GM19035 (cell line): Measurements from ENCODE around the gene CNIH1.

Experiments used
- ATAC-seq: cut with Tn5 transposase; IDR thresholded peaks from one replicate; pipeline ENCODE4 v1.9.1; 2021; ENCODE audit not compliant: unreplicated experiment

Gene CNIH1

GRCh38 chr14:54440873-54441868 is at the start of gene CNIH1:
CNIH1 (minus strand) TSS chr14:54441374; CDS start chr14:54441327, 47 bp downstream.
- ATAC-seq = peak; percentile 94

GRCh38 chr14:54490445-54491175 is 49.4 kb upstream of the CNIH1 start:
- ATAC-seq = no peak

- no peak for ATAC-seq
These were observed 48.7 kb upstream of the CNIH1 start for GRCh38 chr14:54489731-54490444.

- no peak for ATAC-seq
These were observed 48.1 kb upstream of the CNIH1 start for GRCh38 chr14:54489318-54489683.

- peak; percentile 93 for ATAC-seq
These were observed 47.6 kb upstream of the CNIH1 start, which contains the start of gene GMFB for GRCh38 chr14:54488646-54489317. GMFB (minus strand) TSS chr14:54488980; CDS start chr14:54488927, 53 bp downstream.

GRCh38 chr14:54488318-54488645 is 47.1 kb upstream of the CNIH1 start:
- ATAC-seq = no peak

- ATAC-seq = no peak
These were observed 46.6 kb upstream of the CNIH1 start for GRCh38 chr14:54487771-54488170.

GRCh38 chr14:54486685-54487084 is 45.5 kb upstream of the CNIH1 start:
- no peak for ATAC-seq

- ATAC-seq = no peak
These were observed 42.7 kb upstream of the CNIH1 start for GRCh38 chr14:54483846-54484245.

GRCh38 chr14:54483073-54483745 is 42.0 kb upstream of the CNIH1 start:
- no peak for ATAC-seq

- ATAC-seq = no peak
These were observed 40.5 kb upstream of the CNIH1 start for GRCh38 chr14:54481695-54482094.

GRCh38 chr14:54480830-54481562 is 39.8 kb upstream of the CNIH1 start:
- ATAC-seq = no peak

- no peak for ATAC-seq
These were observed 37.6 kb upstream of the CNIH1 start for GRCh38 chr14:54478636-54479215.

GRCh38 chr14:54475911-54476310 is 34.7 kb upstream of the CNIH1 start:
- no peak for ATAC-seq

GRCh38 chr14:54475187-54475899 is 34.2 kb upstream of the CNIH1 start:
- ATAC-seq = no peak

GRCh38 chr14:54474232-54474793 is 33.1 kb upstream of the CNIH1 start:
- no peak for ATAC-seq

GRCh38 chr14:54472315-54472714 is 31.1 kb upstream of the CNIH1 start:
- no peak for ATAC-seq

- ATAC-seq = no peak
These were observed 30.5 kb upstream of the CNIH1 start for GRCh38 chr14:54471641-54472040.
